Head of caudate nucleus (tissue), 42 donors: Measurements from ENCODE around the gene PTCSC3.
"Not testable (repeated sequence)": the region's sequence is repeated elsewhere in the genome, so short reads cannot be mapped to it uniquely, and the experiment has no call there.

Experiments used
- DNase-seq, 42 donors: peaks; one replicate each; pipeline versions ENCODE4 v3.0.0 to v3.0.0-alpha.2; 2020 to 2021; ENCODE audit warnings: mixed read lengths in 7 of 42
- intact Hi-C: fragments of 100-400 bp; cut with DNase I; formaldehyde crosslinking; loops from one replicate; pipeline ENCODE4 v1.15.0; 2022

The PTCSC3 gene

DNA sequence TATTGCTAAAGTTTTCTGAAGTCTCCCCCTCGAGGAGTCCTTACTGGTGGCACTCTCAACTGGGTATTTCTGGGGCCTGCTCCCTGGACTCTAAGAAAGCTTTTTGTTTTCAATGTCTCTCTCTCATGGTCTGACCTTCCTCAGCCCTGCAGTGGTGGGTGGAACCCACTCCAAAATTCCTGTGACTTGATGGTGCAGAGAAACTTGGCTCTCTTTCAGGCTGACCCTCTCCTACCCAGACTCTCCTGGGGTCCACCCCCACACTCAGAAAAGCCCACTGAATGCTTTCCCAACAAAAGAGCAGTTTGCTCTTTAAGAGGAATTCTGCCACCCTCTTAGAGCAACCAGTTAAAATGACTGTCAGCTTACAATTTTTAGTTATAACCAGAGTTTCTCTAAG lies 967 bp upstream of the PTCSC3 start:
- DNase-seq = no peak
- intact Hi-C loops = no loop called here

DNA sequence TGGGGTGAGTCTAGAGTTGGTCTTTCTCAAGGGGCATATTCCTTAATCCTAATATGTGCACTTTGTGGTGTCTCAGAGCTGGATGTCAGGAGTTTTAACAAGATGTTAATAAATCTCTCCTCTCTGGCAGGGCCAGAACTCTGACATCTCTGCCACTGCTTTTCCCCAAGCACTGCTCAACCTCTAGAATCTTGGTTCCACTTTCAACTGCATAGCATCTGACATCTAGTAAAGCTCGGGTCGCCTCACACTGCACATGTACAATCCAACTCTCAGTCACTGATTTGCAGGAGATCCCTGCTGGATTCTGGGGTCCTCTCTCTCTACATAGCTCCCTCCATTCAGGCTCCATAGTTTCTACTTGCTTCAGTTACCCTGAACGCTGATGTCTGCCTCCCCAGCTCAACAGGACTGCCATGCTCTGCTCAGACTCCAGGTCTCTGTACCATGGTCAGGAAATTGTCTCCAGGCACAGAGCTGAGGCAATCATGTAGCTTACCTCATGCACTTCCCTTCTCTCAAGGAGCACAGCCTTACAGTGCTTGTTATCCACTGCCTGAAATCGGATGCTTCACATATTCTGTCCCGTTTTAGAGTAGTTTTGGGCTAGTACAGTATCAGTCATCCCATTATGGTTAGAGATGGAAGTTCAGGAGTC lies 1.6 kb downstream of the PTCSC3 start:
- DNase-seq = no peak
- intact Hi-C loops = no loop called here

- intact Hi-C loops = no loop called here
- DNase-seq = peak in 1 of 42 donors; percentile 13
Measured at GRCh38 chr14:36173161-36173560, 3.4 kb downstream of the PTCSC3 start.

GRCh38 chr14:36171607-36172006 lies 4.9 kb downstream of the PTCSC3 start:
- intact Hi-C loops = no loop called here
- no peak for DNase-seq

DNA sequence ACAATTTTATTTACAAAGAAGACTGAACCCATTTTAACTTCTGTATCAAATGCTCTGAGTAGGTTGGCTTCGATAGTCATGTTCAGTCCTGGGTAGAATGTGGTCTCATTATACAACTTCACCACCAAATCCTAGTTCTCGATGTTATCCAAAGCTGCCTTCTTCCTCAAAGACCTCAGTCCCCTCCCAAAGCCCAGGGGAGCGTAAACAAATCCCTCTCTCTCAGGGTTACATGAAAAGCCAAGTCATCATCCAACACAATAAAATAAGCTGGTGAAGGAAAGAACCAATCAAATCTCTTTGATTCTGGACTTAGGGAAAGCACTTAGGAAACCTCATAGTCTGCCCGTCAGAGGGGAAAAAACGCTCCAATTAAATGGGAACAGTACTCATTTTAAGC lies 9.1 kb downstream of the PTCSC3 start:
- intact Hi-C loops = no loop called here
- no peak for DNase-seq

- DNase-seq = no peak
- intact Hi-C loops = no loop called here
Measured at GRCh38 chr14:36163451-36163850, 13.1 kb downstream of the PTCSC3 start.

GRCh38 chr14:36162267-36162666 lies 14.3 kb downstream of the PTCSC3 start:
- intact Hi-C loops = no loop called here
- no peak for DNase-seq

GRCh38 chr14:36161776-36162175 lies 14.7 kb downstream of the PTCSC3 start:
- intact Hi-C loops = no loop called here
- DNase-seq = no peak

DNA sequence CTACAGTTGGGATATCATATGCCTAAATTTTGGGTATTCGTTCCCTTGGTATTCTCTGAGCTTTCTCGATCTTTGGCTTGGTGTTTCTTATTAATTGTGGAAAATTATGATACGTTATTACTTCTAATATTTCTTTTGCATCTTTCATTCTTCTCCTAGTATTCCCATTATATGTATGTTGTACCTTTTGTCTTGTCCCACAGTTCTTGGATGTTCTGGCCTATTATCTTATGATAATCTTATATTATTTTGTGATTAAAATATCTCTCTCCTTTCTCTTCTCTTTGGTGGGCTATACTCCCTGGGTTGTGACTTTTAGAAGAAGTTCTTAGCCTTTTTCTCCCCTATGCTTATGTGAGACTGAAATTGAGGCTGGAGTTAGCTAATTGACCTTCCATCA lies 25.2 kb downstream of the PTCSC3 start:
- intact Hi-C loops = no loop called here
- DNase-seq = no peak

DNA sequence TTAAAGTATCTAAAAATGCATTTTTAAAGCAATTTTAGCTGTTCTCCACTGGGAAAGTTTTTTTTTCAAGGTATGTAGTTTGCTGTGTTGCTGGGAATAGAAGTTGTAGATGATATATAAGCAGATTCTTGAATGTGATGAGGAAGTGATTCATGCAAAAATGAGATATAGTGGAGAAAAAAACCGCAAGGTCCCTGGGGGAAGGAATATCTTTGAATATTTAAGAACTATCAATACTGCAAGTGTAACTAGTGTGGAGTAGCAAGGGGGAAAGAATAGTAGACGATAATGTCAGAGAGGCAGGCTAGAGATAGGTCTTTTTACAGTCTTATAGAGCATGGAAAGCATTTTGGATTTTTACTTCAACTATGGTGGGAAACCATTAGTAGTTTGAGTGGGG lies 42.5 kb downstream of the PTCSC3 start:
- no peak for DNase-seq
- intact Hi-C loops = no loop called here

GRCh38 chr14:36132826-36133225 lies 43.7 kb downstream of the PTCSC3 start:
- no peak for DNase-seq
- intact Hi-C loops = no loop called here

GRCh38 chr14:36130186-36130585 lies 46.3 kb downstream of the PTCSC3 start:
- no peak for DNase-seq
- intact Hi-C loops = no loop called here

DNA sequence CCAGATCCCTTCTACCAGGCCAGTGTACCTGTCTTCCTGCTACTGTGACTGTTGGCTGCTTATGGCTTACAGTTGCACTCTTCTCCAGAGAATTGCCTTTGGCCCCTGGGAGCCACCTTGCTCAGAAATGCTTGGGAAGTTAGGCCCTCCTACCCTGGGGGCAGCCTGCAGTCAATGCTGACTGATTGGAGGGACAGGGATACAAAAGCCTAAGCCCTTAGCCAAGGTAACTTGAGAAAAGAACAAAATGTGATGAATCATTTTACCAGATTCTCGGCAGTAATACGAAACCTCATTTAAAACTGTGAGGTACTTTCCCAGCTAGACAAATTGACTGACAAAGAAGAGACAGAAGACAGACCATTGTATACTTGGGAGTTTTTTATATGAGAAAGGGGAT lies 47.3 kb downstream of the PTCSC3 start:
- DNase-seq = no peak
- intact Hi-C loops = no loop called here

DNA sequence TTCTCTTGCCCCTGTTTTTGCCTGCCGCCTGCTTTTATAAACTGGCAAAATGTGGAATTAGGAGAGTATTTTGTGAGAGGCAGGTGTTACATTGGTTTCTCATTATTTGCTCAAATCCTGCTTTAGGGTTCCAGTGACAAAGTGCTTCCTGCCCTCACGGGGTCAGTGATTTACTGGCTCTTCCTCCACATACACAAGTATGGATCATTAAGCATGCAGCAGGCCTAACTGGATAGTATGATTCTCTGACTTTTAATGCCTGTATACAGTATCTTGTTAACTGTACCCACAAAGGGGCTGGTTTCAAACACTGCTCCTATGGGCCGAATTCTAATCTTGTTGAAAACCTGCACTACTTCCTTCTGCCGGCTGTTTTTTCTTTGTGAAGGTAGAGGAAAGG lies 63.2 kb downstream of the PTCSC3 start:
- no peak for DNase-seq
- intact Hi-C loops = no loop called here

DNA sequence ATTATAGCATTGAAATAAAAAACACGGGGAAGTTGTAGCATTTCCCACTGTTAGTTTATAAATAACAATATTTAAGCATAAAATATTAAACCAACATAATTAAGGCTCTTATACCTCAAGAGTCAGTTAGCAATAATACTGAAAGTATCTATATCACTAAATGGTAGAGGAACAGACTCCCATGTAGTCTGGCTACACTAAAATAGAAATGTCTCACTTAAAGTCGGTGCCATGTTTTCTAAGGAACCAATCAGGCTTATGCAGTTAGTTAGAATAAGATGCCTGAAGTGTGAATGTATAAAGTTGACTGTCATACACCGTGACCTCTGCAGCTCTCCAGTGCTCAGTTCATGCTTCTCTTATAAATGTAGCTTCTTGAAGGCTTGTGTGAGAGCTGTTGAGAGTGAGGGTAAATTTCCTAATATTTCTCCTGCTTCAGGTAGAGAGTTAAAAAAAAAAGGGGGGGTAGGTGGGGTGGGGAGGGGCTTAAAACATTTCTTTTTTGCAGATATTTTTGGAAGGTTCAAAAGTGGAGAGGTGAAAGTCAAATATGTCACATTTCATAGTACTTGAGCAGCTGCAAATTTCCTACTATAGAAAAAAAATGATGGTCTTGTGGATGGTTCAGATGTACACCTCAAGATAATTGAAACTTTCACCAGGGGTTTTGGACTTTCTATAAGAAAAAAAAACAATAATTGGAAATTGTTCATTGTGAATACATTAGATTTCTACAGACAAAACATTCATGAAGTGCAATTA lies 64.5 kb downstream of the PTCSC3 start:
- intact Hi-C loops = no loop called here
- no peak for DNase-seq

DNA sequence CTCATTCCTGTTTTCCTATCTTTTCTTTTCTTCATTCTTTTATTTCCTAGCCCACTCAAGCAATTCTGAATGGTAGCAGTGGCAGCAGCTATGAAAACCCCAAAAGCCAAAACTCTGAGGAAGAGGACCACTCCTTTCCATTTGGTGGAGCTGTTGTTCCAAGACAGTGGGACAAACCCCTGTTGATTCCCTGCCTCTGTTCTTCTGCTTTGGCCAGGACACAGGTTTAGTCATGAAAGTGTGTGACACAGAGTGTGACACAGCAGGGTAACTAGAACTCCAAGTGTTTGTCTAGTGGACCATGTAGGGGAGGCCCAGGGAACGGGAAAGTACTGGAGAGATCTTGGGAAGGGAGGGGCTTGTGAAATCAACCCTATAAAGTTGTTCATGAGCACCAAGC lies 71.1 kb downstream of the PTCSC3 start:
- intact Hi-C loops = no loop called here
- DNase-seq = no peak

- DNase-seq, intact Hi-C loops: not testable (repeated sequence)
Measured at GRCh38 chr14:36104258-36104657, 72.3 kb downstream of the PTCSC3 start.

DNA sequence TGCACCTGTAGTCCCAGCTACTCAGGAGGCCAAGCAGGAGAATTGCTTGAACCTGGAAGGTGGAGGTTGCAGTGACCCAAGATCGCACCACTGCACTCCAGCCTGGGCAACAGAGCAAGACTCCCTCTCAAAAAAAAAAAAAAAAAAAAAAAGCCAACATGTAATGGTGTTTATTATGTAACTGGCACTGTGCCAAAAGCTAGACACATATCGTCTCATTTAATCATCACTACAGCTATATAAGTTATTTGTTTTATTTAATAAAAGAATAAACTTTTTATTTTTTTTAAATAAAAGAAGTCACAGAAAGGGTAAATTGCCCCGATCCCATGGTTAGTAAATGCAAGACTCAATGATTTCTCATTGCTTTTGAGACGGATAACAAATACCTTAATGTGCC lies 76.9 kb downstream of the PTCSC3 start:
- intact Hi-C loops = no loop called here
- DNase-seq = no peak

DNA sequence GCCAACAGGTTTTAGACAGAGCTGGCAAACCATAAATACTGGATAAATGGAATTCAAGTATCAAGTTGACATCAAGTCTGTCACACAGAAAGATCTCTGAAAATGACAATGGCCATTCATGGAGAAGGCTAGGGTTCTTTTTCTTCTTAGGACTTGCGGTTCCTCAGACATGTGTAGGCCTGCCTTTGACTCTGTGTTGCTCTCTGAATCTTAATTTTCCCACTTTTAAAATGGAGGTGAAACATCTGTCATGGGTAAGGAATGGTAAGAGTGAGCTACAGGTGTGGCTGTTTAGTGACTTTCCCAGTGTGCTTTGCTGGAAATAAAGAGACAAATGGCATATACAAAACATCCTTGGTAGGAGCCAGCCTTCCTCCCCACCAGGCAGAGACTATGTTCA lies 79.2 kb downstream of the PTCSC3 start:
- no peak for DNase-seq
- intact Hi-C loops = no loop called here

DNA sequence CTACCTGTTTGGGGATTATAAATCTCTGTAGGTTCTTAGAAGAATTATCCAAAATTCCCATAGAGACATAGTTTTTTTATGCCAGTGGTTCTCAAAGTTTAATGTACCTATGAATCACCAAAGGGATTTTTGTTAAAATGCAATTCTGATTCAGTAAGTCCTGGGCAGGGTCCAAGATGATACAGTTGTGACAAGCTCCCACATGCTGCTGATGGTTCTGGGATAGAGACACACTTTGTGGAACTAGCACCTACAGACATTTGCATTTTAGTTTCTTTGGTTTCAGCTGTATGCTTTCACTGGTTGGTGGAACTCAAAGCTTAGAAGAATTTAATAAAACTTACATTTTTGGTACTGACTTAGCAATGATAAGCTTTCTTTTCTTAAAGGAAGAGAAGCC lies 80.4 kb downstream of the PTCSC3 start:
- intact Hi-C loops = no loop called here
- DNase-seq = no peak

DNA sequence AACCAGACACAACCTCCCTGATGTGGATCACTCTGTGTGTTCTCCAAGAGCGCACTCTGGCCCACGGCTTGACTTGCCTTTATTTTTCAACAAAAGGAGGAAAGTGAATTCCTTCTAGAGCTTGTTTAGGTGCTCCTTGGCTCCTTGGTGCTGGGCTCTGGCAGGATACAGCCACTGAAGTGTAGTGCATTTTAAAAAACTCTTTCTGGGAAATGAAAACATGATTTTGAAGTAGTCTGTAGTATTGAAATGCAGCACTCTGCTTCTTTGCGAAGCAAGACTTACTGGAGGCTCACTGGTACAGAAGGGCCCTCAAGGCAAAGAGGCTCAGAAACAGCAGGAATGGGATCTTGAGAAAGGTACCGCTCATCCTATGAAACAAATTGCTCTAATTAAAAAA lies 81.6 kb downstream of the PTCSC3 start:
- intact Hi-C loops = no loop called here
- no peak for DNase-seq
